NT2/D1 (cell line): ENCODE data around the gene IPCEF1.

Experiments used
- YY1 ChIP-seq: IDR thresholded peaks from 2 replicates; pipeline ENCODE4 v1.6.1; 2011; ENCODE audit not compliant: insufficient read length, insufficient read depth
- ZNF274 ChIP-seq: IDR thresholded peaks from 2 replicates; pipeline ENCODE4 v1.6.1; 2011; ENCODE audit warnings: mild to moderate bottlenecking, low read depth, low read length

DNA sequence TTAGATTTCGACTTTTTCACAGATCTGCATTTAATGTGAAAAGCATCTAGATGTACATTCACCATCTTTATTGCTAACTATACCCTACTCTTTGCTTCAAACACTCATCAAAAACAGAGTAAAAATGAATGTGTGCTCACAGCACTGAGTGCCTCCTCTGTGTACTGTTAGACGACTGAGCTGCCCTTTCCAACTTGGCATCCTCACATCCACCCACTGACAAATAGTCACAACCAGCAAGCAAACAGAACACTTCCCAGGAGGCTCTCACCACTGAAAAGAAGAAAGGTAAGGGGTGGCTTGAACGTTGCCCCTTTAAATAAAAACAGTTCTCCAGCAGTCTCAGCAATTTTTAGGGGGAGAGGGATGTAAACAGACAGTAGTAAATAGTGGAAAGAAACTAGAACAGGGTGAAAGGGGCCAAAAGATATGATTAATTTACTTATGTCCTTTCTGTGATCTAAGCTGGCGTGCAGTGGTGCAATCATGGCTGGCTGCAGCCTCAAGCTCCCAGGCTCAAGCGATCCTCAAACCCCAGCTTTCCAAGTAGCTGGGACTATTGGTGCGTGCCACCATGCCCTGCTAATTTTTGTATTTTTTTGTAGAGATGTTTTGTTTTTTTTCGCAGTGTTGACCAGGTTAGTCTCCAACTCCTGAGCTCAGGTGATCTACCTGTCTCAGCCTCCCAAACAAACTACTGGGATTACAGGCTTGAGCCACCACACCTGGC lies 48.7 kb downstream of the IPCEF1 start:
- TF ChIP-seq ZNF274 (no peak), YY1 (no peak)
